Esophagus mucosa (tissue), 1 donor: ENCODE results near the gene ERAL1. TPM values are rescaled to one million over a fixed set of nuclear protein-coding genes. Genes with fewer than 3 reads are reported as not detected.
A peak's percentile ranks its signal among the peaks of the same experiment; 100 is the strongest.
"Not testable (repeated sequence)": the region's sequence is repeated elsewhere in the genome, so short reads cannot be mapped to it uniquely, and the experiment has no call there.

Experiments used
- ATAC-seq: fragments of 200-7000 bp; cut with Tn5 transposase; one replicate; pipeline ENCODE4 v1.9.1; 2020
- total RNA-seq: library from RNA; stranded (reverse); gene quantifications from one replicate; pipeline ENCODE4 v1.2.4, GENCODE V29; 2023
- donor health status: DM: yes; HTN: yes; CAD: no.

ERAL1 gene
- total RNA-seq, 1 donor from 2014 or later, result 31.7 TPM

DNA sequence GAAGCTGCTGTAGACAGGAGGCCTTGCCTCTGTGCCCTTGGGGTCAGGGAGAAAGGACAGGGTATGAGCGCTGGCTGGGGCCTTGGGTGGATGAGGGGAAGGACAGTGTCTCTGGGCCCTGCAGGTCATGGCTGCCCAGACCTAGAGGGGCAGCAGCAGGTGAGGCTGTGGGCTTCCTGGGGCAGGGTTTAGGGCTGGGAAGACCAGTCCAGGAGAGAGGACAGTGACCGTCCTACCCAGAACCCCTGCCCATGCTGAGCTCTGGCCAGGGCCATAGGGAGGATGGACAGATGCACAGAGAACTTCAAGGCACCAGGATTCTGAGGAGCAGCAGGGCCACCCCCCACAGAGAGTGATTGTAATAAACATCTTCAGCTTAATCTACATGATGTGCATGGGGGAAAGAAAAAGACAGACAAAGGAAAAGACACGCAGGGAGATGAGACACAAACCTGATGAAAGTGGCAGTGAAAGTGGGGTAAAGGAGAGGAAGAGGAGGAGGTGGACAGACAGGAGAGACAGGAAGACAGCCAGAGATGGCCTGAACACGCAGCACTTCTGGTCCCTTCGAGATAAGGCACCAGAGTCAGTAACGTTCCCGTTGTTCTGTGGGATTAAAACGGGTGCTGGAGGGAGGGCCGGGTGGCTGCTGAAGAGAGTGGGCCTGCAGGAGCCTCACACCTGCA is 25.2 kb downstream of the ERAL1 start:
- no peak for ATAC-seq

DNA sequence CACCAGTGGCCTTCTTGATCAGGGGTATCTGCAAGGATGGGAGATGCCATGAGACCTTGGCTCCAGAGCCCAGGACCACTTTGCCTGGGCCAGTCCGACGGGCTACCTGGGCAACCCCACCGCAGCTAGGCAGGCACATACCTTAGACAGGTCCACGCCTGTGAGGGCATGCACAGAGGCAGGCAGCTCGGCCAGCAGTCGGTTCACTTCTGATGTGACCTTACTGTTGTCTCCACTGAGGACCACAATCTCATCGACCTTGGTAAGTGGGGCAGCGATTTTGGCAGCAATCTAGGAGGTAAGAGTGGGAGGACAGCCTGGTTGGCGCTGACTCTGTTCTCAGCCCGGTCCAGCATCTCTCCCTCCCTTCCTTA is 25.7 kb downstream of the ERAL1 start:
- ATAC-seq, result no peak

DNA sequence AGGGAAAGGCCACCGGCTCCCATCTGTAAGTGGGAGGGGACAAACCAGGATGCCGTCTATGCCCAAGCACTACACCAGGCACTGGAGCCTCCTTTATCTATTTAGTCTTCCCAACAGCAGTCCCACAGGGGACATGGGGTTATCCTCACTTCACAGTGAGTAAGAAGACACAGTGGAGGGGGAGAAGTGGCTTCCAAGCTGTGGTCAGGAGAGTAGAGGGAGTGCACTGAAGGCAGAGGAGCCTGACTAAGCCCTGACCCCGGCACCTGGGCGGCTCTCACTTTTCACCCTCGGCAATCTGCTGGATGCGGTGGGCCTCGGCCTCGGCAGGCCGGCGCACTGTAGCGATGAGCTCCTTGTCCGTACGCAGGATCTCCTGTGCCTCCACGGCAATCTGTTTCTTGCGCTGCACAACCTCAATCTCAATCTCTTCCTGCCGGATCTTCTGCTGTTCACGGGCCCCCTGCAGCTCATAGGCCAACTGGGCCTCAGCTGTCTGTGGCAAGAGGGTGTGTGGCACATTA is 26.8 kb downstream of the ERAL1 start:
- no peak for ATAC-seq

DNA sequence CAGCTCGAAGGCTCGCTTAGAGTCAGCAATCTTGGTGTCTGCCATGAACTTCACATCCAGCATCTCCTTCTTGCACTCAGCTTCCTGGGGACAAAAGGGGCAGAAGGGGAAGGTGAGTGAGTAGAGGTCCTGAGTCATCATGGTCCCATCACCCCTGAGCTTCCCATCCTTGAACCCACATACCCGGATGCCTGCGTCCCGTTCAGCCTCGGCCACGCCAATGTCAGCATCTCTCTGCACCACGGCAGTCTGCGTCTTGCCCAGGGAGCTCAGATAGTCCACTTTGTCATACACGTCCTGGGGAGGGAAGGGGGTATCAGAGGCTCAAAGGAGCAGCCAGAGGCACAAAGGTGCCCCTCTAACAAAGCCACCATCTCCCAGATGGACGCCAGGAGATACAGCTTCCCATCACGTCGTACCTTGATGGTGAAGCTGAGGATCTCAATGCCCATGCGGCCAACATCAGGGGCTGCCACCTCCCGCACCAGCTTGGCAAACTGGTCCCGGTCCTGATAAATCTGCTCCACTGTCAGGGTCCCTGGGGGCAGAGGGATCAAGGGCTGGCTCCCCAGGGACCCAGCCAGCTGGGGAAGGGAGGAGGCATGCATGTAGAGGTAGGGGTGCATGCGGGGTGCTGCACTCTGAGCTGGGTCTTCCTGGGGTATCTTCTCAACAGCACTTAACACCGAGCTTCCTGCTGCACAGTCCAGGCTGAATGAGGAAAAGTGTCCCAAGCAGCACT is 27.5 kb downstream of the ERAL1 start:
- no peak for ATAC-seq

DNA sequence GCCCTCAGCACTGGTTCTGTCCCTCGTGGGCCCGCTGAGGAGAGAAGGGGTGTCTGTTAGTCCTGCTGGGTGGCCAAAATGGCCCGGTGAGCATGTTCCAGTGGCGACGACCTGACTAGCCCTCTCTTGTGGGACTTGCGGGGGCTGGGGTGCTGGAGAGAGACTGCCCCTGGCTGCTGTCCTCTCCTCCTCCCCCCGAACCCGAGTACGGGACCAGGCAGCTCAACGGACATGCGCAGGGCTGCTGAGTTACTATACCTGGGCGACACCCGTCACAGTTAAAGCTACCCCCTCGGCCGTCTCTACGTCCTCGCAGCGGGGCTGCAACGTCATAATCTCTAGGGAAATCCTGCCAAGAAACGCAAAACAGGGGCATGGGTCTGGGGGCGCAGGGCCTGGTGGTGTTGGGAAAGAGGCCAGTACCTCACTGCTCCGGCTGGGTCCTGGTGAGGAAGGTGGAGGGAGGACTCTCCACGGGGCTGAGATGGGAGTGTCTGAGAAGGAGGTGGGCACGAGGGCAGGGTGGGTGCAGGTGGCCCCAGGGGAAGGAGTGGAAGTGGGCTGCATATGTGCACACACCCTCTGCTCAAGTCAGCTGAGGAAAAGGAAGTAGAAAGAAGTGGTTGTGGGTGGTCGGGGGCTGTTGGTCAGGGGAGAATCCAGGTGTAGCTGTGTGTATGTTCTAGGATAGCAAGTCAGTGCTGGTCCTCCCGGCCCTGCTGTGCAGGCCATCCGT is 29.3 kb downstream of the ERAL1 start:
- no peak for ATAC-seq

DNA sequence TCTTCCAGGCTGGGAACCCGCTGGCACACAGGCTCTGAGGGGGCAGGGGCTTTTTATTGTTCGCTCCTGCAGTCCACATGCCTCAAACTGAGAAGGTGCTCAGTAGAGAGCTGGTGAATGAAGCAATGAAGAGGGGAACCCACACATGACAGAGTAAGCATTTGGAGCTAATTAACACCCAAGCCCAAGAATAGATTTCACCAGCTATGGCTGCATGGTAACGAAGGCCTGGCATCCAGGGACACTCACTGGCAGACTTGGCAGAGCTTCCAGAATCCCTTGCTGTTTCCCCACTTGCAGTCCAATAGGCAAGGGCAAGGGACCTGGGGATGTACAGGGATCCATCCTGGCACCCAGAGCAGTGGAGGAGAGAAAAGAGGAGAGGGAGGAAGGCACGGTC is 30.5 kb downstream of the ERAL1 start:
- no peak for ATAC-seq

DNA sequence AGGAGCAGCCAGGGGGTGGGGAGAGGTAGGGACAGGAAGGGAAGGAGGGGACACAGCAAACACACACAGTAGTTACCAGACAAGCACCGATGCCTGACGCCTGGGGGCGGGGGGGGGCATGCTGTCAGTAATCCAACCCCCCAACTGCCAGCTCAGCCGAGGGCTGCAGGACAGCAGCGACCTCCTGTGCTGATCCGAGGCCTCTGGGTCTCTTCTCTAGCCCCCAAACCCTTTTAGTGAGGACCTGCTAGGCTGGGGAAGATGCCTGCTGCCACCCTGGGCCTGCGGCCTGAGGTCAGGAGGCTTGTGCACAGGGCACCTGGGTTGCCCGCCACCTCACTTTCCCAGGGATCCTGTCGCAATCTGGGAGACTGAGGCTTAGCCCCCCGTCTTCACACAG is 31.1 kb downstream of the ERAL1 start:
- no peak for ATAC-seq

DNA sequence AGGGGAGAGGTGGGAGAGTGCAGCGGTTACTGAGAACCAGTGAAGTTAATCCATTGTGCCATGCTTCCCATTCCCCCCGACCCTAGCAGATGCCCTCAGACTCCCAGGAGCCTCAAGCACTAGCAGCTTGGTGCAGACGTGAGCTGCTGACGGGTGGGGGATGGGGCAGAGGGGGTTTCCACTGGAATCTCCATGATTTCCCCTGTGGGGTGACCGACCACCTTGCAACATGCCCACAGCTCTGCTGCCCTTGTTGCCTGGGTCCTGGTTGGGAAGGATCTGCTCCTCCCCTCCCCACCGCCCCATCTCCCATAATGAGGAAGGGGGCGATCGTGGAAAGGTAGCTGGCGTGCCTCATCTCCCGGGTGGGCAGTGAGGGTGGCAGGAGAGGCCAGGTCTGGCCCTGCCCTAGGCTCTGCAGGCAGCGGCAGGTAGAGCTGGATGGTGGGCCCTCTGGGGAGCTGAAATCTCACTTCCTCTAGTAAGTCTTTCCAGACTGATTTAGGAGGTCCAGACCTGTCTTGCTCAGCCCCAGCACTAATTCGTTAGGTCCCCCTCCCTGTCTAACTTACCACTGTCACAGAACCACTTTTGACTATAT is 33.2 kb downstream of the ERAL1 start:
- ATAC-seq, result no peak

DNA sequence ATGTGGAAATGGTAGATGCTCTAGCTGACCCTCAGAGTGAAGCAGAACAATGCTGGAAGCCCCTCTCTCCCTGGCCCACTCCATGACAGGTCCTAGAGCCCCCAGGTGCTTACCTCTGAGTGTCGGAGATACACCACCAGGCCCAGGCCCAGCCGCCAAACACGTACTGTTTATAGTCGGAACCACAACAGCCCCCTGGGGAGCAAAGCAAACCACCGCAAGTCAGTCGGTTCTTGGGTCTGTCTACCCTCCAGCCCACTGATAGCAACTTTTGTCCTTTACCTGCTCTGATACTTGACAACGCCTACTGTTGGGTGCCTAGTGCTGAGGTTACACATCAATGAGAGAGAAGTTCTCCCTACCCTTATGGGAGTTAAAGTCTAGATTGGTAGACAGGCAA is 34.0 kb downstream of the ERAL1 start:
- no peak for ATAC-seq

DNA sequence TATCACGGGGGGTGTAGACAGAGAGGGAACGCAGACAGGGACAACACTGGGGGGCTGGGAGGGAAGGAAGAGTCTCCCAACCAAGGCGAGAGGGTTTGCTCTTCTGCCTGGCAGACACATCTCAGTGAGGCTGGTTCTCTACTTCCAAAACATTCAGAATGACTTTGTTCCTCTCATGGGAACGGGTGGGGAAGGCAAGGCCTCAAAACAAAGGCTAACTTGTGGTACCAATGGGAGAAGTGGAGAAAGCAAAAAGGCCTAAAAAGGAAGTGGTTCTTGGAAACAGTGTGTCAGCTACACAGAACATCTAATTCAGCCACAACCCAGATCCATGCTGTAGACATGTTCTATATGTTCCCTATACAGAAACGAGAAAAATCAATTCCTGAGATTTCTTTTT is 35.2 kb downstream of the ERAL1 start:
- ATAC-seq, result no peak

DNA sequence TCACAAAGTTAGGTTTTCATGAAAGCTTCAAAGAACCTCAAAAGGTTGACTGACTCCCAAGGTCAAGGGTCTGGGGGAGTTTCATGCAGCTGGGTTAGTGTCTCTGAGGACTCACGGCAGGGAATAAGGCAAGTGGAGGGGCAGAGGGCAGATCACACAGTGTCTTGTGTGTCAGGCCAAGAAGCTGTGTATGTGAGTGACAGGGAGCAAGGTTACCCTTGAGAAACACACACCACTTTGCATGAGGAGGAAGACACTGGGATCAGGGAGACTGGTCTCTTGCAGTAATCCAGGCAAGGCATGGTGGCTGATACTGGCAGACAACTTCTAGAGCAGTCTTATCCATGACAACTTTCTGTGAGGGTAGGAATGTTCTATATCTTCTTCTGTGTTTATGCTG is 36.4 kb downstream of the ERAL1 start:
- ATAC-seq, result no peak

DNA sequence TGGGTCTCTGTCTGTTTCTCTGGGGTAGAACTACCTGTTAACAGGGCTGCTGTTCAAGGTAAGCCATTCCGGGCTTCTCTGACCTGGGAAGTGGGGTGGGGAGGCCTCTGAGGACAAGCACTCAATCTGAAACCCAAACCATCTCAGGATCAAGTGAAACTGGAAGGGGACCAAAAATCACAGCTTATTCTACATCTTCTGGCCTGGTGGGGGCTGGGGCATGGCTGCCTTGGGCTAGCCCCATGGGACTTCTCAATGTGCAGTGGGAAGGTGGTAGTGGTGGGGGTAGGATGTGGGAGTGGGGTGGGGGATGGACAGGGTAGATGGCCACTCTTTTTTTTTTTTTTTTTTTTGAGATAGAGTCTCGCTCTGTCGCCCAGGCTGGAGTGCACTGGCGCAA is 37.2 kb downstream of the ERAL1 start:
- no peak for ATAC-seq

DNA sequence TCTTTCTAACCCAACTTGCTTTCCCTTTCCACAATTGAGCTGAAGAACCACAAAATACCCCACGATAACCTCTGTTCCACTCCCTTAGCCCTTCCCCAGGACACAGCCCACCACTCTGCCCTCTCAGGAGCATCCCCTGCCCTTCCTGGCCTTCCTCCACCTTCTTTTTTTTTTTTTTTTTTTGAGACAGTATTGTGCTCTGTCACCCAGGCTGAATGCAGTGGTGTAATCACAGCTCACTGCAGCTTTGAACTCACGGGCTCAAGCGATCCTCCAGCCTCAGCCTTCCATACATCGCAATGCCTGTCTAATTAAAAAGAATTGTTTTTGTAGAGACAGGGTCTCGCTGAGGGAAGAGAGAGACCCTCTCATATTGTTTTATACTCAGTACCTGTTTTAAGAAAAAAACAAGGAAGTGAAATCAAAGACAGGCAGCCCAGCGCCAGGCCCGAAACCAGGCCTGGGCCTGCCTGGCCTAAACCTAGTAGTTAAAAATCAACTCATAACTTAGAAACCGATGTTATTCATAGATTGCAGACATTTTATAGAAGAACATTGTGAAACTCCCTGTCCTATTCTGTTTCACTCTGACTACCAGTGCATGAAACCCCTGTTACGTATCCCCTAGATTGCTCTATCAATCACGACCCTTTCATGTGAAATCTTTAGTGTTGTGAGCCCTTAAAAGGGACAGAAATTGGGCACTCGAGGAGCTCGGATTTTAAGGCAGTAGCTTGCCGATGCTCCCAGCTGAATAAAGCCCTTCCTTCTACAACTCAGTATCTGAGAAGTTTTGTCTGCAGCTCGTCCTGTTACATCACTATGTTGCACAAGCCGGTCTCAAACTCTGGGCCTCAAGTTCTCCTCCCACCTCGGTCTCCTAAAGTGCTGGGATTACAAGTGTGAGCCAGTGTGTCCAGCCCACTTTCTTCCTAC is 38.7 kb downstream of the ERAL1 start:
- ATAC-seq, result not testable (repeated sequence)

DNA sequence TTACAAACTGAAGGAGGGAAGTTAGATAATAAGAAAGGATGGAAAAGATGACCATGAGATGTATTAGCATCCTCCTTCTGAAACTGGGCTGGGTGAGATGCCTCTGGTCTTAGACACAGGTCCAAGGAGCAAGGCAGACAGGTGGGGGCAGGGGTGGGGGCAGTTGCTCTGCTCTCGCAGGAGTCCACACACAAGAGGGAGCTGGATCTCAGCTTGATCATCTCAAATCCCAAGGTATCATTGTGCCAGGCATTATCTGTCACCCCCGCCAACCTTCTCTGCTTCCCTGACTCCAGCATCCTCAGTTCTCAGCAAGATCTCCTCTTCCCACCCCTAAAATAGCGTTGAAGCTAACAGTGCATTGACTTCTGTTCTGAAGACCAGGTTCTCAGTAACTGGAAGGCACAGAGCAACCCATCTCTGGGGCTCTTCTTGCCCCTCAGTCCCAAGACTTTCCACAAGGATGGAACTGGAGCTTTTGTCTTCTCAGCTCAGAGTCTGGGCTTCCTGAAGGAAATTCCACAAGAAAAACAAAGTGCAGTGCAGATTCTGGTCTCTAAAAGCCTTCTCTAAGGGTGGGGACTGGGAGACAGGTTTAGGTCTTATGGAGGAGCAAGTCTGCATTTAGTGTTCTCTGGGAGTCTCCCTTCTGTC is 41.1 kb downstream of the ERAL1 start:
- no peak for ATAC-seq

DNA sequence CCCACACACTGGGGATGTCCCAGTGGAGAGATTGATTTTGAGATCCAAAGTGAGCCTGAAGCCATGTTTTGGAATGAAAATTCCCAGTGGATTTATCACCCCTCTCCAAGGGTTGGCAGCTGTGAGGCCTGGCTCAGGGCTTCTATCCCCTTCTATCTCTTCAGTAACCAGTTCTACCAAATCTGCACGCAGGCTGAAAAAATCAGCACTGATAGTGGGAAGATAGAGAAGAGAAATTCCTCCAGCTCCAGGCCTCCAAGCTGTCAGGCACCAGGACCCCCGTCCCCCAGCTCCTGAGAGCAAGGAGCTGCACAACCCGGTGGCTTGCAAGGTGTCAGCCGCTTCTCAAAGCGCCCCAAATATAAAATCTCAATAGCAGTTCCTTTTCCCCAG is 41.7 kb downstream of the ERAL1 start:
- no peak for ATAC-seq

DNA sequence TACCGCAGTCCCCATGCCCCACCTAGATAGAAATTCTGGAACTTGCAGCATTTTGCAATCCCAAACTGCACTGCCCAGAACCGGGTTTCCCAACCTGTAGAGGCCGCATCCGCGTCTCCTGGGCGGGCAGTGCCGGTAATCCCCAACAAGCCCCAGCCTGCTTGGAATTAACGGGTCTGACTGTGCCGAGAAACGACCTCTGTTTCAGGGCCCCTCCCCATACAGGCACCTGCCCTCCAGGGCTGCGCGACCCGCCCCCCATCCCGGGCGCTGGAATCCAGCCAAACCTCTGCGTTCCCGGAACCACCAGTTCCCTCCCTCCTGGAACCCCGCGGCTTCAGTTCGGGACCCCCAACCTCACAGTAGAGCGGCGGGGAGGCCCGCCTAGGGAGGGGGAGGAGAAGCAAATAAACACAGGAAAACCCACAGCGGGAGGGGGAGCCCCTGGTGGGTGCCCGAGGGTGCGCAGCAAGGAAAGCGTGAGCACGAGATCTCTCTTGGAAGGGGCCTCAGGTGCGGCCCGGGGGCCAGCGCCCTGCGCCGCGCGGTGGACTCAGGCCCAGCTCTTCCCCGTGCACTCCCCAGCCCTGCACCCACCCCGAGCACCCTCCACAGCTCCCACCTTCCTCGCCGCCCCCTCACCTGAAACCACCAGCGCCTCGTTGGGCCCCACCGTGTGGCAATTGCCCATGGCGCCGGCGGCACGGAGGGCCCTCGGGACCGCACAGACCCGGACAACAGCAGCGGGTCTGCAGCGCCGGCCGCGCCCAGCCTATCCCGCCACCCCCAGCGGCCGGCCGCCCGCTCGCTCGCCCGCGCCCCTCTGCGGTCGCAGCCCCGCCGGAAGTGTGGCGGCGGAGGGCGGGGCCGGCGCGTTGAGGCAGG is 42.3 kb downstream of the ERAL1 start, which contains the start of gene FLOT2:
Gene FLOT2, minus strand, starts transcription at position 850 of the 885 bp plus-strand sequence. Its CDS starts 159 bp downstream, at position 691.
- ATAC-seq, result peak; percentile 86

DNA sequence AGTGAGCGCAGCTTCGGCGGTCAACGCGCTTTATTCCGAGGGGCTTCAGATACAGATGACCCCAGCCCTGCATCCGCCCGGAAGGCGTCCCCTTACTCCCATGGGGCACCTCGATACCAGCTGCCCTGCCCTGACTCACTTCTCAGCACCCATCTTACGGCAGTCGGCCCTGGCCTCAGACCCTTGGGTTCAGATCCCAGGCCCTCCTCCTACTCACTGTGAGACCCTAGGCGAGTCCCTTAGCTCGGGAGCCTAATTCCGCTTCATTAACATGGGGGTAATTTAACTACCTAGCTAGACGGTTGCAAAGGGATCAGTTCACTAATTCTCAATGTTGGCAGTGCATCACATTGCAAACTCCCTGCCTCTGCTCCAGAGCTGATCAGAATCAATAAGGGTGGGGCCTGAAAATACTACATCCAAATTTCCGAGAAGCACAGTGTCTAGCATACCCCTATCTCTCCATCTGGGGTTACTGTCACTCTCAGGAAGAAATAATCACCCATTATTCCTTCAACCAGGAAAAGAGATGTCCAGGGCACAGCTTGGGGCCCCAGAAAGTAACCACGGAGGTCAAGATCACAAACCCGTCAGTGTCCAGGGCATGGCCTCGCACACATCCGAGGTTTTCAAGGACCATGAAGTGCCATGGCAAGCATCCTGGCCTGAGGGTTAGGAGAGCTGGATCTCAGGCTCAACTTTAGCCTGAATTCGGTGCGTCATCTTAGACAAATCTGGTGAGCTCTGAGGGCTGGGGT is 43.1 kb downstream of the ERAL1 start:
- ATAC-seq, result peak; percentile 2

DNA sequence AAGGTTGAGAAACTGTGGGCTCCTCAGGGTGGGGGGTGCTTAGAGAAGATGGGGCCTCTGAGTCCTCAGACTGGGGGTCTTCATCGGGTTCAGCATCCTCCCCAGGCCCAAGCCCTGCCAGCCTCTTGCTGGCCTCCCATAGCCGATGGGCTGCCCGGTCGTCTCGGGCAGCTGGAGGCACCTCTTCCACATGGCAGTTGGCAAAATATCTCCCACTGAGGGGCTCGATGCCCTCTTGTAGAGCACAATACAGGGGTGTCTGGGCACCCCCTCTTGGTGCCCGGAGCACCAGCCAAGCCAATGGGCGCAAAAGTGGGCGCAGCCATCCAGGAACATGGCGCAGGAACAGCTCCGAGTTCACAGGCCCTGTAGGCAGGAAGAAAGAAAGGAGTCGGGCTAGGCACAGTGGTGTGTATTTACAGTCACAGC is 43.7 kb downstream of the ERAL1 start:
- ATAC-seq, result no peak

DNA sequence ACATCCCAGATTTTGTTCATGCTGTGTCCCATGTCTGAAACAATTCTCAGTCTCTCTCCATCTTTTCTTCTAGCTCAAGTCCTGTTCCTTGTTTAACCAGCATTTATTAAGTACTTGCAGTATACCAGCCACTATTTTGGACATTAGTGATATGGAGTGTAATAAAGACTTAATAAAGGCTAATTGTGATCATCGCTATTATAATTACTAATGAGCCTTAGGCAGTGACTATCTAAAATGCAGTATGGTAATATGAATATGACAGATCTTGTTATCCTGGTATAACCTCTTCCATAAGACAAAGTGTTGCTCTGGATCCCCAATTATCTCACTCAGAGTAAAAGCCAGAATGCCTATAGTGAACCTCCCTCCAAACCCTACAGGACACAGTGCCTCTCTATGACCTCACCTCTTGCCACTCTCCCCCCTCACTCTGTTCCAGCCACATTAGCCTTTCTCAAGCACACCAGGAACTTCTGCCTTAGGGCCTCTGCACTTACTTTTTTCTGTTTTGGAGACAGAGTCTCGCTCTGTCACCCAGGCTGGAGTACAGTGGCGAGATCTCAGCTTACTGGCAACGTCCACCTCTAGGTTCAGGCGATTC is 44.5 kb downstream of the ERAL1 start:
- no peak for ATAC-seq
